GM21576 (cell line): ENCODE measurements around the gene KRTAP19-2.
"Not testable (repeated sequence)": the region's sequence is repeated elsewhere in the genome, so short reads cannot be mapped to it uniquely, and the experiment has no call there.

Experiments
- ATAC-seq: cut with Tn5 transposase; IDR thresholded peaks from one replicate; pipeline ENCODE4 v1.9.1; 2021; ENCODE audit warnings: mild to moderate bottlenecking, moderate library complexity; ENCODE audit not compliant: unreplicated experiment

Gene KRTAP19-2, protein sequence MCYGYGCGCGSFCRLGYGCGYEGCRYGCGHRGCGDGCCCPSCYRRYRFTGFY

DNA sequence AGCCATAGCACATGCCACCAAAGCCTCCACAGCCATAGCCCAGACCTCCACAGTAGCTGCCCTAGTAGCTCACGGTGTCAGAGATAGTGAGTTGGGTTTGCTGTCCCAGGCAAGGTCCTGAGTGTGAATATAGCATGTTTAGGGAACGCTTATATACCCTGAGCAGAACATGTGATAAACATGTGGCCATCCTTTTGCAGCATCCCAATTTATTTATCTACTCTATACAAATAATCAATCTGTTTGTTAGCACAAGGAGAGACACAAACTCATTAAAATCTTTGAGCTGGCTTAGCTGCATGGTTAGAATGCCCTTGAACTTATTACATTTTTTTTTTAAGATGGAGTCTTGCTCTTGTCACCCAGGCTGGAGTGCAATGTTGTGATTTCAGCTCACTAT lies at the start of gene KRTAP19-2:
KRTAP19-2 (minus strand) TSS at position 101 of the 400 bp plus-strand sequence; CDS start at position 13, 88 bp downstream.
- no peak for ATAC-seq

DNA sequence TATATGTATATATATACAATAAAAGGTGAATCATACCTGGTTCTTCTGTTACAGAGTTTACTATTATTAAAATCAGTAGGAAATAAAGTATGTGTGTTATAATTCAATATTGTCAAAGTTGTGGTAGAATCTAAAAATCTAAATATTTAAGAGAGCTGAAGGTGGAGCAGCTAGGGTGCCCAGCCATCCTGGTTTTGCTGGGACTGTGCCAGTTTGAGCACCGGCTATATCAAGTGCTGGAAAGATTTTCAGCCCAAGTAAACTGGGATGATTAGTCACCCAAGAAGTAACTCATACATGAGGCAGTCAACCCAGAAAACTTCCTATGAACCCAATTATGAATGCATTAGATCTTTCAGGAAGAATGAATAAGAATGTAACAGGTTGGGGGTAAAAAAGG lies 31.6 kb upstream of the KRTAP19-2 start:
- no peak for ATAC-seq

DNA sequence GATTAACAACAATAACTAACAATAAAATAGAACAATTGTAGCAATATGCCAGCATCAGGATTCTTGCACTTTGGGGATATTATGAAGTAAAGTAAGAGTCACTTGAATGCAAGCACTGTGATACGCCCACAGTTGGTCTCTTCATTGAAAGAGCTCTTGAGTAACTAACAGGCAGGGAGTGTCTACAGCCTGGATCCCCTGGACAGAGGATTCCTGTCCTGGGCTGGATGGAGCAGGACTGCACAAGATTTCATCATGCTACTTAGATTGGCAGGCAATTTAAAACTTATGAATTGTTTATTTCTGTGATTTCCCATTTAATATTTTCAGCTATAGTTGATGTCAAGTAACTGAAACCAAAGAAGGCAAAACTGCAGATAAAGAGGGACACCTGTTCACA lies 28.4 kb upstream of the KRTAP19-2 start:
- no peak for ATAC-seq

DNA sequence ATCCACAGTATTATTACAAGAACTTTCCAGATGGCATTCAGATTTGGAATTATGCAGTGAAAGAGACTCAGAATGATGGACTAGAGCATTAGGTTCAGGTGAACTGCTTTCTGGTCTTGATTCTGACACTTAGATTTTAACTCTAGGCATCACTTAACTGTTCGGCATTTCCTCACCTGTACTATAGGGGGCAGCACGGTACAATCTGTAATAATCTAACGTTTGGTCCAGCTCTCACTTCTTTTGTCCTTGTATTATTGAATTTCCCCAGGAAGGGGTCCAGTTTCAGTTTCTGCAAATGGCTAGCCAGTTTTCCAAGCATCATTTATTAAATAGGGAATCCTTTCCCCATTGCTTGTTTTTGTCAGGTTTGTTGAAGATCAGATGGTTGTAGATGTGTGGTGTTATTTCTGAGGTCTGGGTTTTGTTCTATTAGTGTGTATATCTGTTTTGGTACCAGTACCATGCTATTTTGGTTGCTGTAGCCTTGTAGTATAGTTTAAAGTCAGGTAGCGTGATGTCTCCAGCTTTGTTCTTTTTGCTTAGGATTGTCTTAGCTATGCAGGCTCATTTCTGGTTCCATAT lies 18.5 kb upstream of the KRTAP19-2 start:
- ATAC-seq, result not testable (repeated sequence)

DNA sequence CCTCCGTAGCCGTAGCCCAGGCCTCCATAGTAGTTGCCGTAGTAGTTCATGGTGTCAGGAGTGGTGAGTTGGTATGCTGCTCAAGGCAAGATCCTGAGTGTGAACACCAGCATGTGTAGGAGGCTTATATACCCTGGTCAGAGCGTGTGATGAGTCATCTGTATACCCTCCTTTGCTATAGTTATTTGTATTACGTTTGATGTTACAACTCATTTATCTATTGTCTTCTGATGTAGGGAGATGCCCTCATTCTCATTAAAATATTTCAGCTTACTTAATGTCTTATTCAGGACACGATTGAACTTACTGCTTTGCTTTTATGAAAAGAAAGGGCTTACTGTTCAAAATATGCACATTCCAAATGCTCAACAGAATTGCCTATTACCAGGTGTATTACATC lies 14.8 kb upstream of the KRTAP19-2 start, which contains the start of gene KRTAP19-5:
KRTAP19-5 (minus strand) TSS at position 101 of the 400 bp plus-strand sequence; CDS start at position 50, 51 bp downstream.
- ATAC-seq, result no peak

DNA sequence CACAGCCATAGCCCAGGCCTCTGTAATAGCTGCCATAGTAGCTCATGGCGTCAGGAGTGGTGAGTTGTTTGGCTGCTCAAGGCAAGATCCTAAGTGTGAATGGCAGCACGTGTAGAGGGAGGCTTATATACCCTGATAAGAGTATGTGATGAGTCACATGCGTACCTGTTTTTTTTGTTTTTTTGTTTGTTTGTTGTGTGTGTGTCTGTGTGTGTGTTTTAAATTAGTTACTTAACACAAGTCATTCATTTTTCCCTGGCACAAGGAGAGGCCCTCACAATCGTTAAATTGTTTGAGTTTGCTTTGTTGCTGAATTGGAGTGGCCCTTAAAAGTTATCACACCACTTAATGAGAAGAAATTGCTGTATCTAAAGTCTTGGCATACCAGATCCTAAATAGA lies 9.8 kb upstream of the KRTAP19-2 start, which contains the start of gene KRTAP19-4:
KRTAP19-4 (minus strand) TSS at position 101 of the 400 bp plus-strand sequence; CDS start at position 46, 55 bp downstream.
- no peak for ATAC-seq

DNA sequence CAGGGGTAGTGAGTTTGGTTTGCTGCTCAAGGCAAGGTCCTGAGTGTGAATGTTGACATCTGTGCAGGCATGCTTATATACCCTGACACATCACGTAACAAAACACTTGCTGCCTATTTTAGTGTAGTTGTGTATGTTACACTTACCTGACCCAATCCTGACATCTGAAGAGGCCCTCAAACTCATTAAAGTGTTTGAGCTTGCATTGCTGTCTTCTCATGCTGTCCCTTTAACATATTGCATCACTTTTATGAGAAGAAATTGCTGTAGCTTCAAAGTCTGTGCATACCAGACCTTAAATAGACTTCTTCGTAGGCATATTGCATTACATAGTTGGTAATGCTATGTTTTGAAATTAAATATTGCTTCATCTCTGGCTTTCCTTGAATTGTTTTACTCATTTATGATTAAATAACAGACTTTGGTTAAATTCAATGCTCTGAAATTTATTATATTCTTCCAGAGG lies 4.8 kb upstream of the KRTAP19-2 start, which contains the start of gene KRTAP19-3:
KRTAP19-3 (minus strand) TSS at position 51 of the 466 bp plus-strand sequence. CDS start 56 bp downstream, outside the sequence.
- ATAC-seq, result no peak

DNA sequence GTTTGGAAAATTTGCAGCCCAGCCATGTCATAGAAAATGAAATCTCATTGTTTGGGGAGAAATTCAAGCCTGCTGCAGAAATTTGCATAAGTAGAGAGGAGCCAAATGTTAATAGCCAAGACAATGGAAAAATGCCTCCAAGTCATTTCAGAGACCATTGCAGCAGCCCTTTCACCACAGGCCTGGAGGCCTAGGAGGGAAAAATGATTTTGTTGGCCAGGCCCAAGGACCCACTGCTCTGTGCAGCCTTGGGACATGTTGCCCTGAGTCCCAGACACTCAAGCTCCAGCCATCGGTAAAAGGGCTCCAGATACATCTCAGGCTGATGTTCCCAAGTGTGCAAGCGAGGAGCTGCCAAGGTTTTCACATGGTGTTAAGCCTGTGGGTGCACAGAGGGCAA lies 1.1 kb downstream of the KRTAP19-2 start:
- ATAC-seq, result no peak

DNA sequence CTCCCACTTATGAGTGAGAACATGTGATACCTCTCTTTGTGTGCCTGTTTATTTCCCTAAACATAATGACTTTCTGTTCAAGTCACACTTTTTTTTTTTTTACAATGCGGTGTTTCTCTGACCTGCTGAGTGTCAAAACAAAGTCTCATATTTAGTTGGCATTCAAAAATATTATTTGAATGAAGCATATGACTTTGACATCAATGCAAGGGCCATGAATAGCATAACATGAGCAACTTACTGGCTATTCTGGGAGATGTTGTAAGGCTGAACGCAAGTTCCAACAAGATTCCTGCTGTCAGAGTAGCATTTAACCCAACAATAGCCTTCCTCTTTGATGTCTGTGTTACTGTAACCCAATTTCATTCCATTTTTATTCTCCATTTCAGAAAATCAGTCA lies 5.1 kb downstream of the KRTAP19-2 start:
- no peak for ATAC-seq

DNA sequence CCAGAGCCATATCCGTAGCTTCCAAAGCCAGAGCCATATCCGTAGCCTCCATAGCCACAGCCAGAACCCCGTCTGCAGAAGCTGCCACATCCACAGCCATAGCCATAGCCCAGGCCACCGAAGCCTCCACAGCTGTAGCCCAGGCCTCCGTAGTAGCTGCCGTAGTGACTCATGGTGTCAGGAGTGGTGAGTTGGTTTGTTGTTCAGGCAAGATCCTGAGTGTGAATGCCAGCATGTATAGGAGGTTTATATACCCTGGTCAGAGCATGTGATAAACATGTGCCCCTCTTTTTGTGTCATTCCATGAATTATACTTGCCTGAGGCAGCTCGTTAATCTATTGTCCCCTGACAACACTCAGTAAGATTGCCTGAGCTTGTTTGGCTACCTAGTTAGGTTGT lies 7.1 kb downstream of the KRTAP19-2 start, which contains the start of gene KRTAP19-1:
KRTAP19-1 (minus strand) TSS at position 223 of the 400 bp plus-strand sequence; CDS start at position 173, 50 bp downstream.
- ATAC-seq, result no peak

DNA sequence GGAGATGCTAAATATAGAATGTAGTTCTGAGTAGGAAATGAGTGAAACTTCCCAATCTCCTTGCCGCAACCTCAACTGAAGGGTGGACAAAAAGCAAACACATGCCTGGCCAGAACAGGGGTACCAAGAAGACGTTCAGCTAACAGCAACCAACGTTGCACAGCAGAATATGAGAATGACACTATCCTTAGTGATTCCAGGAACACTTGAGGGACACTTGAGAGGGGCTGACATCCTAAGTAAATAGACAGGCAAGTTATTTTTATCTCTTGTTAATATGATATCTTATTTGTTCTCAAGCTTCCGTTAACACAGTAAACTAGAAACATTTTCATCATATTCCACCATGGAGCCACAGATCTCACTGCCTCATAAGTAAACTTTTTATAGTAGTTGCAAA lies 8.0 kb downstream of the KRTAP19-2 start:
- no peak for ATAC-seq

DNA sequence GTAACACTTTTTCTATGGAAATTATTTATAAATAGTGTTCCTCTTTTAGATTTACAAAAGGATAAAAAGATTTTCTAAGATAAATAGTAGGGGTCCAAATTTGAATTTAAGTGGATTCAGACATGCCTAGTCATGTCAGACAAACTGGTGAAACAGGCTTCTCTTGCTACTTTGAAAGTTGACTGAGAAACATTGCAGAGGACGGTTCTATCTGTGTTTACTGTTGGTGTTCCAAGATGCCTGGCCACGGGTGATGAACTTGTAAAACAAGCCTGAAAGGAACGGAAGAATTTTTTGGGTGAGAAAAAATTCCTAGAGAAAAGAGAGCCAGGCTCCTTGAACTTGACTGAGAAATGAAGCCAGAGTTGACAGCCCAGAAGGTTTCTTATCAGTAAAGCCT lies 9.2 kb downstream of the KRTAP19-2 start:
- ATAC-seq, result no peak

DNA sequence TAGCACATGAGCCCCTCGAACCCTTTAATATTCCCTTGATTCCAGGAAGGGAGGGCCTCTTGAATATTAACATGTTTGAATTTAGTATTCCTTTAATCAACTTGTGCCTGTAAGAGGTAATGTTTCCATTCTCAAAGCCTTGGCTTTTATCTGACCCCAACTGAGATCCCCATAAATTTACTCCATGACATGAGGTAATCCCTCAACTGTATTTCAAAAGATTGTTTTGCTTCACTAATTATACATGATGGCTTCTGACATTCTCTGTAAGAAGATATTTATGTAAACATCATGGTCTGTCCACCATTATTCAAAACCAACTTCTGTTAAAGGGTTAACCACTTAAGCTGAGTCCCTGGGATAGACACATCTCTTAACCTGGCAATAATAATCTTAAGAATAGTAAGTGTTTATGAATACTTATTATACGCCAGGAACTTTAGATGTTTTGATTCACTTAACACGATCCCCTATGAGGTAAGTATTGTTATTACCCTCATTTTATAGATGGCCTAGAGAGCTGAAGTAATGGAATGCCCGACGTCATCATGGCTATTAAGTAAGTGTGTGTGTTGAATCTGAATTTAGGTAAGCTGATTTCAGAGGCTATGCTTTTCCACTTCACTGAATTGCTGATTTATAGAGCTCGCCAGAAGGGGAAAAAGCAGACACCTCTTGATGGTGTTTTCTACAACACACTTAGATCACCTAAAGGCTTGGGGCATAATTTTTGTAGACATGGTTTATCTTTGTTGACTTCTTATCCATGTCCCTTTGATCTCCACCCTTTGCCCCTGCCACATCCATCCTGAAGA lies 18.1 kb downstream of the KRTAP19-2 start:
- ATAC-seq, result no peak

DNA sequence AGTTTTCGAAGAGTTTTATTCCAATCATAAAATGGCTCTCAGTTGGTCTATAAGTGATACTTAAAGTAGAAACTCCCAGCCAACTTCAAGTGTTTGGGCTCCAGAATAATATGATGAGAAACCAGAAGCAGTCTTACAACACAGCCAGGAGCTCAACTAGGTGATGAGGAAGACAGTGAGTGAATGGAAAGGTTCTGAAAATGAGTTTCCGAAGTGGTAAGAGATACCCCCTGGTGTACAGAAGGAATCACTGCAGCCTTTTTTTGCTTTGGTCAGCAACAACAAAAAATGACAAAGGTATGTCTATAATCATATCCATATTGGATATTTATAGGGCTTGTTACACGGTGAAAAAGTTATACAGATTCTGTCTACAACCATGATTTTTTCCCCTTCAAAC lies 23.5 kb downstream of the KRTAP19-2 start:
- no peak for ATAC-seq

DNA sequence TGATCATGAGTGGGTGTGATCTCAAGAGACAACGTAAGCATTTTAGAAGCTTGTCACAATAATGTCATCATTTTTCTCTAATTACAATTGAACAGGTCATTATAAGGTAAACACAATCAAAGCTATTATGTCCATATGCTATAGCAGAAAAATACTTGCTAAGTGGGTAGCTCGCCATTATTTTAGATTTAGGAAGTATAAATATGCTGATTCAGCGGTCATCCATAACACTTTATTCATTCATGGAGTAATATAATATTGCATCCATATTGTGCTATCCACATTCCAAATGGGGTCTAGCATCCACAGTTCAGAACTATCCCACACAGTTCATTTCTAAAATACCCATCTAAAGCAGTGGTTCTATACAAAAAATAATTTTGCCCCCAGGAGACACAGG lies 38.7 kb downstream of the KRTAP19-2 start:
- ATAC-seq, result no peak

DNA sequence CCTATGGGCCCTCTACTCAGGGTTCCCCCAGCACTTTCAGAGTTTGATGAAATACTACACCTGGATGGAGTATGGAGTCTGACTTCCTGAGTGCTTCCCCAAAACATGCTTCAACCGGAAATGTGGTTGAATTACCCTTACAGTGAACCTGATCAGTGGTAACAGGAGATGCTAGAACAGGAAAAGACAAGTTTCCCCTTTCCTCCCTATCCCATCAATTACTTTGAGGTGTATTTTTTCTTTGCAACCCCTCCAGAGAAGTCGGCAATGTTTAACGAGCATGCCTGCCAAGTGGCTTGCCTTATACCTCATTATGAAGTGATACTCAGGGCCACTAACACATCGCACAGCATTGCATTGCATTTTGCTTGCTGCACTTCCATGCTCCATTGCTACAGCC lies 40.2 kb downstream of the KRTAP19-2 start:
- ATAC-seq, result no peak

DNA sequence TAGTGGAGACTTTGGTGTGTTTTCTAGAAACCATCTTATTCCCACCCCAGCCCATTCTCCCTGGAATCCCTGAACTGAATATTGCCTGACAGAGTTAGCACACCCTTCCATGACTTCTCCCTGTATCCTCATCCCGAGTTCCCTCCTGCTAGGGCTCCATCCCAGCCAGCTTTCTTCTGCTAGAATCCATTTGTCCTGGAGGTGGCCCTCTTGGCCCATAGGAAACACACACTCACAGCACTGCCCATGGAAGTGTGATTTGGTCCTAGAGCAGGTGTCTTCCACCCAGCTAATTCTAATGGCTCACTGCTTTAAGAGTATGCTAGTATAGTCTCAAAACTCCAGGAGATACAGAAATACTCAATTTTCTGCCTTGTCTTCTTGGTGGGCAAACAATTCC lies 43.0 kb downstream of the KRTAP19-2 start:
- ATAC-seq, result no peak

DNA sequence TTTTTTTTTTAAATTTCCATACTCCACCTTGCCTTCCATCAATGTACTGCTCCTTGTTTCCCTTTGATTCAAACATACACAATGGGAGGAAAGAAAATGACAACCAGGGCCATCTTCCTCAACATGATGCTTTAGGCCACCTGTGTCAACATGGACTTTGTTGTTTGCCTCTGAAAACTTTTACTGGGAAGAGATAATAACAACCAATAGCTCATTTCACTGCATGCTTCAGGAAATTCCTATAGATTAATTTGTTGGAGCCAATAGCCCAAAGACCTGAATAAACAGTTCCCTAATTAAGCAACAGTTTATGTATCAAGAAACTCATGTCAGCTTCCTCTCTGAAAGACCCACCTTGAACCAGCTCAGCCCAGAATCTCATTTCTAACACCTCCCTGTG lies 44.0 kb downstream of the KRTAP19-2 start:
- no peak for ATAC-seq

DNA sequence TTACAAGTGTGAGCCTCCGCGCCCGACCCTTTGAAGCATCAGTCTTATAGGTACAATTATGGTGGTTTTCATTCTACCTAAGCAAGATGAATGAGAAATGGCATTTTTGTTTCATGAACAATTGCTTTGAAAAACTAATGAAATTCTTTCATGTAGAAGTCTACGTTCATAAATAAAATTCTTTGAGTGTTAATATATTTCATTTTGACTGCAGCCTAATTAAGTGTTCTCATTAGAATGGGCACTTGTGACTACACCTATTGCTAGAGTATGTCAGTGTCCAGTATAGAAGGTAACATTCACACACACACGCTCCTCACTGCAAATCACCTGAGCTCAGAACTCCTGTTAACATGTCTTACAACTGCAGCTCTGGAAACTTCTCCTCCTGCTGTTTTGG lies 47.3 kb downstream of the KRTAP19-2 start, which contains the start of gene KRTAP15-1:
KRTAP15-1 (plus strand) TSS at position 301 of the 400 bp plus-strand sequence; CDS start at position 354, 53 bp downstream.
- ATAC-seq, result no peak
